HG02642 (cell line): ENCODE data around the gene KLHL25.

Experiments used
- ATAC-seq: cut with Tn5 transposase; IDR thresholded peaks from one replicate; pipeline ENCODE4 v1.9.1; 2021; ENCODE audit warnings: mild to moderate bottlenecking; ENCODE audit not compliant: unreplicated experiment, poor library complexity

KLHL25 gene

DNA sequence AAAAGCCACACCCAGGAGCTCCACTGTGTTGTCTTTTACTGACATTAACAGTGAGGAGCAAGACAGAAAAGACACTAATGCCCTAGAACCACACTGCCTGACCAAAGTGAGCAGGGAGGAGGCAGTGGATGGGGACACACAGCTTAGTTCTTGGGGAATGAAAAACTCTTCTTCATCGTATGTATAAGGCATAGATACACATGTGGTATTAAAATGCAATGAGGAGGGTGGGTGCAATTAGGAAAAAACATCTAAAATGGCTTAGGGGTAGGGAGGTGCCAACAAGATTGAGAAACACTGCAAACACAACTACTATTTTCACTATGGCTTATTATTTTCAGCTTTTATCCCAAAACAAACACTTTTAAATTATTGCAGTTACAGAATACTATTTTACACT is 15.5 kb downstream of the KLHL25 start:
- ATAC-seq = no peak

DNA sequence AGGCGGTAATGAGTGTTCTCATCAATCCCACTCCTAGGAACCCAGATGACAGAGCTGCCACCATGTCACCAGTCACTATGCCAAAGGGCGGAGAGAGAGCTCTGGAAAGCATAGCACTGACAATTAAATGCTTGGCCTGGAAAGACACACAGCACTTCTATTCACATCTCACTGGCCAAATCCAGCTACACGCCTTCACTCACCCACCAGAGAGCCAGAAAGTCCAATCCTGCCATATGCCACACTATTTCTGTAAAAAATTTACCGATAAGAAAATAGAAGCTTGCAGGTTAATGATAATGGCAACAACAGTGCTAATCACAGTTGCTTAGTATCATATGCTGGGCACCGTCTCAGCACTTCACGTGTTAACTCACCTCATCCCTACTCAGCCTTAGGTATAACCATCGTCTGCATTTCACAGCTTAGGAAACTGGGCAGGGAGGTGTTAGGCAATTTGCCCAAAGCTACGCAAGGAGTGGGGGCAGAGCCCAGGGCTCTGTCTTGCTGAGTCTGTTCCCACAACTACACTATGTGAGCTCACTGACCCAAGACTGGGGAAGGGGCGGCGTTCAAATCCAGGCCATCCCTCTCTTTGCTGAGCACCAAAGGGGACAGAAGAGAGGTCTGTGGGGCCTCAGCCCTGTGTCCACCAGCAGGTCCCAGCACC is 16.5 kb downstream of the KLHL25 start:
- no peak for ATAC-seq

DNA sequence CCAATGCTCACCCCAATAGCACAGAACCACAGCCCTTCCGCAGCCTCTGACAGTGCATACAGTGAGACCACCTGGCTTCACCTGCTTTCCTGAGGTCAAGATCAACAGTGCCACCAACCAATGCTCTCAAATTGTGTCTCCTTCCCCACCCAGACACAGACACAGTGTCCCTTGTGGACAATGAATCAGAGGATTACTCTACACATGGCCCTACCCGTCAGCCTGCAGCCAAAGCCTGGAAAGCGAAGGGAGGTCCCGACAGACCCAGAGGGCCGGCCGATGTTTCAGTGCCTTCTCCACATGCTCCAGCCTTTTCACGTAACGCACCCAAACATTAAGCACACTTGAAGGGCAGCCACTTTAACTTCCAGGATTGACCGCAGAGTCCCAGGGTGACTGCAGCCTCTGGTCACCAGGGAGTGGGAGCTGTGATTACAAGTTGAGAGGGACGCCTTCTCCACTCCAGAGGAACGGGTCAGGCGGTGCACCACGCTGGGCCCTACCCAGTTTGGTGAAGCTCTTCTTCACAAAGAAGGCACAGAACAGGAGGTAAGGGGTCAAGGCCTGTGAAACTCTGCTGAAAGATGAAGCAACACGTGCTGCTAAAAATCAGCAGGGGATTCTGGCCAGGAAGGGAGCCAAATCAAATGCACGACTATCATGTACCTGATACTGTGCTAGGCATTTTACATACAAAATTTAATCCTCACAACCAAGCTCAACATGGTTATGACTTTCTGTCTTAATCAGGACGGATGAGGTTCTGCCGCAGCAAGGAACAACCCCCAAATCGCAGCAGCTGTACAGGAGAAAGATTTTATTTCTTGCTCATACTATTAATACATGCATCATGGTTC is 17.2 kb downstream of the KLHL25 start:
- no peak for ATAC-seq

DNA sequence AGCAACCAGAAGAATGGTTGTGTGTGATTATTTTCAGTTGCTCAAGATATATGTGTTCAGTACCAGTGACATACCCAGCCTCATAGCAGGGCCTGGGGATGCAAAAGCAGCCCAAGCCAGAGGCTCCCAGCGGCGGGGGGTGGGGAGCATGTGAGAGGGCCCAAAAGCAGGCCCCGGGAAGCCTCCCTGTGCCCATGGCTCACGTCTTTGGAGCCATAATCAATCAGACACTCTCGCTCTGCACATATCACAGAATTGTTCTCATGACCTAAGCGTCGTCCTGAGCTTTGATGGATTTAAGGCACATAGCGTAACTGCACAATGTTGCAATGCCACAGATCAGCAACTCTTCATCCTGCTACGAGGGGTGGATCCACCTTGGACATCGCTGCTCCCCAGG is 20.8 kb downstream of the KLHL25 start:
- no peak for ATAC-seq

DNA sequence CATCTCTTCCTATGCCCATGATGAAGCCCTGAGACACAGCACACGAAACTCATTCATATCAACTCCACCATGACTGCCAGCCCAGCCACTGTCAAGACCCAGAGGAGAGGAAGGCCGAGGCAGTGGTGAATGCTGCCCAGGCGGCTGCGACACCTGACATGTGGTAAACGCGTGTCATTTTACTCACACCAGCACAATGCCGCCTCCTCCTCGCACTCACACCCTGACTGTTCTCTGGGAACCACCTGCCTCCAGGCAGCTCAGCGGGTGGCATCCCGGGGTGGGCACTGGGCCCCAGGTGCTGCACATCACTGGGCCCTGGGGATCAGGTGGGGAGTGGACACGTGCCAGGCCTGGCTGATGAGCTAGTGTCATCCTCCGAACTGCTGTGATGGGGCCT is 21.5 kb downstream of the KLHL25 start:
- no peak for ATAC-seq

DNA sequence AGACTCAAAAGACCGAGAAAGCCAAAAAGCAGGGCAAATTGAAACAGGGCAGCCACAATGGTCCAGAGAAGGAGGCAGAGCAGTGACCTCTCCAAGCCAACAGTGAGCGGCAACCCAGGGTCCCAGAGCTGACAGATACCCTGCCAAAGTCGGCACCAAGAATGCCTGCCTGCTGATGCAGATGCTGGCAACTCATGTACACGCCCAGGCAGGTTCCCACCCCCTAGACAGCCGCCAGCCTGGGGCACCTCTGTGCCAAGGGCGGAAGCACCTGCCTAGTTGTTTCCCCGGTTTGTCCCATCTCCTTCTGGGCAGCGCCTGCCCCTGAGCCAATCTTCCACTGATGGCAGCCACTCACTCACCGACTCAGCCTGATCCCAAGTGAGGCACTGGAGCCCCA is 22.1 kb downstream of the KLHL25 start:
- no peak for ATAC-seq

DNA sequence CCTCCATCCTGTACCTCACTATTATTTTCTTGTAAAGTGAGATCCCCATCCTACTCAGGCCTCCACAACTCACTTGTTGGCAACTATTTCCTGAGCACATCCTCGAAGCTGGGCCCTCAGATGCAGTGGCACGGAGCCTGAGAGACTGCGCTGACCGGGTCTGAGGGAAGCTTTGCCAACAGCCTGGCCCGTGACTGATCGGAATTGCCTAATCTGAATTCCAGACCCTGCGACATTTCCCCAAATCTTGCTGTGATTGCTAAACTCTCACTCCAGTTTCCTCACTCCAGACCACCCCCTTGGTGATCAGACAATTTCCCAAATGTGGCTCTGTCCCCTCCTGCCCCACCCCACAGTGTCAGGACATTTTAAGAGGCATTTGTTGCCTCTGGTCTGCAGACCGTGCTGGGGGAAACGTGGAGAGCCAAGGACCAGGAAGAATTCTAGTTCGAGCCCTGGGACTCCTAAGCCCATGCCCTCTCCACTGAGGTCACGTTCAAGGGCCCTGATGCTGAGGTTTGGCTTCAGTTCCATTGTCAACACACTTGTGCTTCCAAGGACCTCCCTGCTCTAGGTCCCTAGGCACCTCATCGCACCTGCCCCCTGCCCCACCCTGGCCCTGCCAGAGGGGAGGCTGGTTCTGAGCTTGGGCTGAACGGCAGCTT is 22.8 kb downstream of the KLHL25 start:
- no peak for ATAC-seq

DNA sequence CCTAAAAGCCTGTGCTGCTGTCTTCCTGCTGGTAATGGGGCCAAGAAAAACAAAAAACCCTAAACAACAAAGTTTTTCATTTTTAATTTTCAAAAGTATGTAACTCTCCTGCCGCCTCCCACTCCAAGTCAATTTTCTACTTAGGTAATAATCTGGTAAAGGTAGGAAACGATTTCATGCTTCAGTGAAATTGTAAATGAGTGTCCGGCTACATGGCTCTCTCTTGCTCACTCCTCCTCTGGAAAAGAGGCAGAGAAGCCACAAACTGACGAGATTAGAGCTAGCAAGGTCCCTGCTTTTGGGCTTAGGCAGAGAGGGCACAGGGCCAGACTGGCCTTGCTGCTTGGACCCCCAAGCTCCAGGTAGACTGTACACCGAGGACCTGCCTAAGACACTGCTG is 23.5 kb downstream of the KLHL25 start:
- ATAC-seq = no peak

DNA sequence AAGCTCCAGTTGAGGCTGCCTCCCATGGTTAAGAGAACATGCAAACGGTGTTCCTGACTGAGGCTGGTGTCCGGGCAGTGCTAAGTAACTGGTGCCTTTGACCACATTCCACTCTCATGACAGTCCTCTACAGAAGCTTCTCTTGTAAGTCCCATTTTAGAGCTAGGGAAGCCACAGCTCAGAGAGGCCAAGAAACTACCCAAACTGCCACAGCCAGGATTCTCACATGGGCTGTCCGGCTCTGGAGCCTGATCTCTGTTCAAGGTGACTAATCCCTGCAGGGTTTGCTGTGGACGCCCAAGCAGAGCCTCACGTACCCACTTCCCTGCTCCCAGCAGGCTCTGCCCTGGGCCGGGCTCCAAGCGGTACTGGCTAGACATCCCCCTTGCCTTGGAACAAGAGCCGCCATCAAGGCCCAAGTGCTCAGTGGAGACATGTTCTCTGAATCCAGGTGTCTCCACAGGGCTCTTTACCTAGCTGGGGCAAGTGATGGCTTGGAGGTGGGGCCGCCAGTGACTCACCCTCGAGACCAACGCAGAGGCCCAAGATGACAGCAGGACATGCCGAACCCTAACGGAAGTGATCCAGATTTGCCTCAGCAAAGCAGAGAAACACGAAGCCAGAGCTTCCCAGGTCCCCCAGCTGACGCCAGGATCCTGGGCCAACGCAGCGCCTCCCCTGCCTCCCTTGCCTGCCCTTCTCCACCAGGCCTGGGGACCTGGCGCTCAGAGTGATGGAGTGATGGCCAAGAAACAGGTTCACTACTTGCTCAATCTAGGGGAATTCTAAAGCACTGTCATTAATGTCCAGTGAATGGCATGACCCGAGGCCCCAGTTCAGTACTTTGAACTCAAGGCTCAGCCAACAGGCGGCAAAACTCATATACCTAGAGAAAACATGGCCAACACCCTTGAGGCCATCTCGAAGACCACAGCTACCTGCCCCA is 24.4 kb downstream of the KLHL25 start:
- no peak for ATAC-seq

DNA sequence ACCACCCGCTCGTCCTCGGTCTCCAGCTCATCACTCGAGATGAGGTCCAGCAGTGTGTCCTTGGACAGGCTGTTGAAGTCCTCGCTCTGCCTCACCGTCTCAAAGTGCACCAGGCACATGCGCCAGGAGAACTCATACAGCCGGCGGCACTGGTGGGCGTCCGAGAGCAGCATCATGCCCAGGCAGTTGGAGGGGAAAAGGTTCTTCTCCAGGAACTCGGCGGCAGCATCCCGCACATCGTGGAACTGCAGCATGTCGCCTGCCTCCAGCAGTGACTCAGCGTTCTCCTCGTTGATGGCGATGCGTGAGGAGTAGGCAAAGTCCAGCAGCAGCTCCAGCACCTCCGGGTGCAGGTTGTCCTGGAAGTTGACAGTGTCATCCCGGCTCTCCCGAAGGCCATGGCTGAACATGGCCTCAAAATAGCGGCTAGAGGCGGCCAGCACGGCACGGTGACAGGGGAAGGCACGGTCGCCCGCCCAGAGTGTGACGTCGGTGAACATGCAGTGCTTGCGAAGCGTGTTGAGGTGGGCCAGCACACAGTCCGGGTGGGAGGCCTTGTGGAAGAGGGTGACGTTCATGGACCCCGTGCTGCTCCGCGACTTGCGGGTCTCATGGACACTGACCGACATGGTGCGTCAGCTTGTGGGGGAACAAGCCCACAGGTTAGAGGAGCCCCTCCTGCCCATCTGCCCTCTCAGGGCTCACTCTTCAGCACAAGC is 25.4 kb downstream of the KLHL25 start:
- no peak for ATAC-seq

DNA sequence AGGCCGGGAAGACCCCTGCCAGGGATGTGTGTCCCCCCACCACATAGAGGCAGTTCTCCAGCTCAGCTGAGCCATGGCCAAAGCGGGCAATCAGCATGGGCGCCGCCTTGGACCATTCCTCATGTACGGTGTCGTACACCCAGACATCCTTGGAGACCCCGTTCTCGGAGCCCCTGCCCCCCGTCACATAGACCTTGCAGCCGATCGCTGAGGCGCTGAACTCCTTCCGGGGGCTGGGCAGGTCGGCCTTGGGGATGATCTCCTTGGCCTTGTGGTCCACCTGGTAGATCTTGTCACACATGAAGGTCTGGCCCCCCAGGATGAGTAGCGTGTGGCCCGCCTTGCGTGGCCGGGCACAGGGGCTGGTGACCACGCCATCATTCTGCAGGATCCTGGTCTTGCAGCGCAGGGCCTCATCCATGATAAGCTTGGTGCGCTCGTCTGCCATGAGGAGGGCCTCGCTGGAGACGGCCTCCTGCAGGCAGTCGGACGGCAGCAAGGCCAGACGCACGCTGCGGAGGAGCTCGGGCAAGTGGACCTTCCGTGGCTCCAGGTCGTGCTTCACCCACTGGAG is 26.0 kb downstream of the KLHL25 start:
- ATAC-seq = no peak

DNA sequence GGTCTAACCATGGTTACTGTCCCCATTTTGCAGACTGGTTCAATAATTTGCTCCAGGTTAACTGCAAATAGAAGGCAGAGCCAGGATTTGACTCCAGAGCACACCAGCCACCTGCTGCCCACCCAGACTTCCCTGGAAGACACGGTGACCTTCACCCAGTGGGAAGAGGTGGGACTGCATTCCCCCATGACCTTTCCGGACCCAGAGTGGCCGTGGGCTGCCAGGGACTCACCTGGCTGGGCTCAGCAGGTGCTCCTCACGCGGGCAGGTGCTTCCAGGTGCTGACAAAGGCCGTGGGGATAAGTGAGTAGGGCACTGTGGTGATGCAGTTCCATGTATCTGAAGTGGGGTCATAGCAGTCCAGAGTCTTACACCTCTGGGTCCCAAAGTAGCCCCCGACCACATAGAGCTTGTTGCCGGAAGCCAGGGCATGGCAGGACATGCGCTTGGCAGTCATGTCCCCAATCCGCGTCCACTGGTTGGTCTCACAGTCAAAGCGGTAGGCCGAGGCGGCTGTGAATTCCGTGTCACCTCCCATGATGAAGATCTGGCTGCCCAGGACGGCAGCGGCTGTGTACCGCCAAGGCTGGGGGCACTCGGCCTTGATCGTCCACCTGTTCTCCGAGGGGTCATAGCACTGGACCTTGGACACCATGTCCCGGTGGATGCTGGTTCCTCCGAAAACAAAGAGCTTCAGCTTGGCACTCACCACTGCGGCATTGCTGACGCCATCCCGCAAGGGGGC is 26.8 kb downstream of the KLHL25 start:
- ATAC-seq = no peak

DNA sequence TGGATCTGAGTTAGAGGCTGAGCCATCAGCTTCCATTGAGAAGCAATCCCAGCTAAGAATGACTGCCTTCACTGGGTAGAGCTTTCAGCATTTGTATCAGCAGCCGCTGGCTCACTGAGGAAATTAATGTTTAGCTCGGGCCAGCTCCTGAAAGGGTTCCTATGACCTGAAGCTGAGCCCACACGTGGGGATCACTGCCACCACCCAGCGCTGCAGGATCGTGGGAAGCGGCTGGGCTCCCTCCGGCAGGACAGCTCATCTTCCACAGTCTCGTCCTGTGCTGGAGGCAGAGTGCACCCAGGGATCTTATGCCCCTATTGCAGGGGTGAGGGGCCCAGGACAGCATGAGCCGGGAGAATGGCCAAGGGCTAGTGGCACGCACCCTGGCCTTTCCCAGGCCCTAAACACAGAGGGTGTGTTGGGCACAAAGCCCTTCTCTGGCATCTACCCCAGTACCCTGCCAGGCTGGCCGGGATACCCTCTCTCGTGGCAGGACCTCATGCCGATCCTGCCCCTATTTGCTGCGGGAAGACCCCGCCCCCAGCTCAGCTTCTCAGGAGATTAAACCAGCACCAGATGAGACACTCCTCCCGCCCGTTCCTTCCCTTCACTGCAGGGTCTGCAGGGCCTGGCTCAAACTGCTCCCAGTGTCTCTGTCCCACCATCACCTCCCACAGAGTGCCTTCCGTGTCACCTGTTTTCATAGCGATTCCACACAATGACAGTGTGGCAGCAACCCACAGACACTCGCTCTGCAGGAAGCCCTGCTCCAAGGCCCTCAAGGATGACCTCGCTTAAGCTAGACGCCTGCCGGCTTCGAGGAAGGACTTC is 28.5 kb downstream of the KLHL25 start:
- ATAC-seq = no peak

DNA sequence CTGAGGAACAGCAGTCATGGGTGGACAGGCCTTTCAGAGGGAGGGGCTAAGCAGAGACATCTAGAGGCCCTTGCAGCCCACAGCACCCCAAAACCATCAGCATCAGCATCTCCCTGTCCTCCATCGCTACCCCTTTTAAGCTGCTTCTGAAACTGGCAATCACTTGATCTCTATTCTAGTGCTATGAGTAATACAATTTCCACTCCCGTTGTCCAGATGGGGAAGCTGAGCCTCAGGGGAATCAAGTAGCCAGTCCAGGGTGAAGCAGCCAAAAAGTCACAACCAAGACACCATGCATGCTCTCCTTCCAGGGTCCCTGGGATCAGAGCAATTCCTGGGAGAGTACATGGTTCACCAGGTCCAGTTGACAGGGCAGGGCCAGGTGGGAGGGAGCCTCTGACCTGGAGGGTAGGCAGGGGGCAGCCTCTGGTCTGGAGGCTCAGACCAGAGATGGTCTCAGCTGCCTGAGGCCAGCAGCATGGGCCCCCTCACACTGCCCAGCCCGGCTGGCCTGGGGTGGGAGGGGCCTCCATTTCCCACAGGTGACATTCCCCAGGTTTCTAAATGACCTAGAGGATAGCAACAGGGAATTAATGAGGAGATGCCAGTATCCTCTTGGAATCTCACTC is 30.0 kb downstream of the KLHL25 start:
- ATAC-seq = no peak

DNA sequence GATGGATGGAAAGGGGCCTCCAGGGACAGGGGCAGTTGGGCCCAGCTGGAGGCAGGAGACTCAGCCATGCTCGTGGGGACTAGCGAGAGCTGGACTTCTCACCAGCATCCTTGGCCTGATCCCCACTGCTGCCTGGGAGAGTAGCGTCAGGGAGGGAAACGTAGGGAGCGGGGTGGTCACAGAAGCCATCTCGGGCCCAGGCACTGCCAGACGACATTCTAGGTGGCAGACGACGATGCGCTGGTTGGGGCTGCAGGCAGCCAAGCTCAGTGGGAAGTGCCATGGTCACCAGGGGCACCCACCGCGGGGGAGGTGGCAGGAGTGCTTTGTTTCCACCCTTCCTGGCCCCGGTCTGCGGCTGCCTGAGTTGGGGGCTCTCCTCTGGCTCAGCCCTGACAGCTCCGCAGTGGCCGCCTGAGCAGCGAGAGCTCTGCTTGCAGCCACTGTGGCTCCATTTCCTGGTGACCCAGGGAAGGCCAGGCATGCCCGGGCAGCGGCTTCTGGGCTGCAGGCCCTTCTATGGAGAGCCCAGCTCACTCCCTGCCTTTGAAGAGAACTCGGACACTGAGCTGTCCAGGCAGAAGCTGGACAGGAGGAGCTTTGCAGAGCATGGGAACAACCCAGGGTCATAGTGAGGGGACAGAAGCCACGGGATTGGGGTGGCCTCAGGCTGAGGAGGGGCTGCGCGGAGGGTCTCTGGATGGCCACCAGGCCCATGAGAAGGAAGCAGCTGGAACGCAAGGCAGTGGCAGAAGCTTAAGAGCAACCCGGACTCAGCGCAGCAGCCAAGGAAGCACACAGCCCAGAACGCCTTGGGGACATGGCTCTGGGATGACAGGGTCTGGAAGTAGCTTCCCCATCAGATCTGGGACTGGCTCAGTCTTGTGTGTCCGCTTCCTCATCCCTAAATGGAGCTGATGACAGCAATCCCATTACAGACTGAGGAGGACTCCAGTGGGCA is 30.8 kb downstream of the KLHL25 start:
- ATAC-seq = no peak

DNA sequence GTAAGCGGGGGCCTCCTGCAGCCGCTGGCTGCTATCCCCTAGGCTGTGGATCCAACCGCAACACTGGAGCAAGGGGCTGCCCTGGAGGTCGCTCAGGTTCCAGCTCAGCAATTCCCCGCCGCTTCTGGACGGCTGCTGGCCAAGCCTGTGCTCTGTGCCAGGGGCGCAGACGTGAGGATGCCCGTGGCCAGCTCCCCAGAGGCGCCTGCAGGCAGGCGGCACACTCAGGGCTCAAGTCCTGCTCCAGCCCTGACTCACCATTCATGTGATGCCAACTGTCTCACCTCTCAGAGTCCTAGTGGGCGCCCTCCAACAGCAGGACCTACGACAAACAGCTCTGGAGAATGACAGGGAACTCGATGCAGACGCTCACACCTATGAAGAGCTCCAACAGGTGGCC is 31.6 kb downstream of the KLHL25 start:
- no peak for ATAC-seq
